Activated CD4-positive, alpha-beta memory T cell treated with anti-CD3 and anti-CD28 coated beads, Interleukin-2, amount 10 ng/mL, durations not matched to agents 7 days and 5 days (primary cell): ENCODE results near the gene CDK5R2. TPM values are rescaled to one million over a fixed set of nuclear protein-coding genes. Genes with fewer than 3 reads are reported as not detected.

Source experiments
- CTCF ChIA-PET: fragments of 350-600 bp; sonication (Branson Sonifier 250); formaldehyde crosslinking; loops from one replicate; lab custom pipeline; 2021; ENCODE audit warnings: antibody characterized with exemption, inconsistent platforms; lab: Charles Lee
- POLR2A ChIA-PET: fragments of 350-600 bp; sonication (Branson Sonifier 250); formaldehyde crosslinking; loops from one replicate; lab custom pipeline; 2021; ENCODE audit warnings: antibody characterized with exemption; lab: Charles Lee
- DNase-seq: peaks from one replicate; pipeline ENCODE4 v3.0.0-alpha.2; 2020
- H3K27ac Mint-ChIP-seq: one replicate; pipeline ENCODE4 v1.8.0; 2021; ENCODE audit warnings: mild to moderate bottlenecking, mixed read lengths
- H3K27me3 Mint-ChIP-seq: one replicate; pipeline ENCODE4 v1.8.0; 2021; ENCODE audit warnings: mixed read lengths
- H3K36me3 Mint-ChIP-seq: one replicate; pipeline ENCODE4 v1.8.0; 2021; ENCODE audit warnings: low read depth, mixed read lengths
- H3K4me1 Mint-ChIP-seq: one replicate; pipeline ENCODE4 v1.8.0; 2021; ENCODE audit warnings: mixed read lengths
- H3K4me3 Mint-ChIP-seq: one replicate; pipeline ENCODE4 v1.8.0; 2021; ENCODE audit warnings: mild to moderate bottlenecking, mixed read lengths
- H3K9me3 Mint-ChIP-seq: one replicate; pipeline ENCODE4 v1.8.0; 2021; ENCODE audit warnings: mixed read lengths
- total RNA-seq, 2 experiments: library from RNA; stranded (reverse); gene quantifications; one replicate each; pipeline ENCODE4 v1.2.3, GENCODE V29; 2021

Gene CDK5R2
- total RNA-seq, 2 experiments from 2014 or later: not detected

DNA sequence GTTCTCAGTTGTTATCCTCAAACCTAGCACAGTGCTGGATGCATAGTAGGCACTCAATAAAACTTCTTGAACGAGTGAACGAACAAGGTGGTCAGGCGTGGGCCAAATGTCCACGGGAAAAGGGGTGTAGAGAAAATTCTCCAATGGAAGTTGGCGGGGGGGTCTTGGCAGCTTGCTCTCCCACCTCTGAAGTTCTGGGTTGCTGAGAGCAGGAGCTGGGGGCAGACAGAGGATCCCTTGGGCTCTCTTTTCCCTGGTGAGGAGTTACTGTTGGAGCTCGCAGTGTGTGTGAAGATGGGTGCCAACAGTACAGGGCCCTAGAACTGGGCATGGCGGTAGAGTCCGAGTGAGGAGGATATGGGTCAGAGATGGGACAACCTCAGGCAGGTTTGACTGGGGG lies 36.1 kb downstream of the CDK5R2 start:
- ChIA-PET CTCF (interaction anchor here (0.9 to 7.4 kb wide), 12 partner anchors 12 to 314 kb away, joined by 3 to 51 read pairs (median 4); partner anchors contain the start of genes CDK5R2, FEV and PTPRN), POLR2A (no interaction called here)
- no peak overlapping the region for H3K4me3 Mint-ChIP-seq
- peaks cover 8% of the 10 kb centered on the region for H3K4me1 Mint-ChIP-seq
- peaks cover 81% of the 10 kb centered on the region for H3K27me3 Mint-ChIP-seq
- H3K9me3 Mint-ChIP-seq: no peaks in the 10 kb centered on the region
- H3K27ac Mint-ChIP-seq: no peak overlapping the region
- no peak for DNase-seq
- H3K36me3 Mint-ChIP-seq: no peaks in the 10 kb centered on the region

DNA sequence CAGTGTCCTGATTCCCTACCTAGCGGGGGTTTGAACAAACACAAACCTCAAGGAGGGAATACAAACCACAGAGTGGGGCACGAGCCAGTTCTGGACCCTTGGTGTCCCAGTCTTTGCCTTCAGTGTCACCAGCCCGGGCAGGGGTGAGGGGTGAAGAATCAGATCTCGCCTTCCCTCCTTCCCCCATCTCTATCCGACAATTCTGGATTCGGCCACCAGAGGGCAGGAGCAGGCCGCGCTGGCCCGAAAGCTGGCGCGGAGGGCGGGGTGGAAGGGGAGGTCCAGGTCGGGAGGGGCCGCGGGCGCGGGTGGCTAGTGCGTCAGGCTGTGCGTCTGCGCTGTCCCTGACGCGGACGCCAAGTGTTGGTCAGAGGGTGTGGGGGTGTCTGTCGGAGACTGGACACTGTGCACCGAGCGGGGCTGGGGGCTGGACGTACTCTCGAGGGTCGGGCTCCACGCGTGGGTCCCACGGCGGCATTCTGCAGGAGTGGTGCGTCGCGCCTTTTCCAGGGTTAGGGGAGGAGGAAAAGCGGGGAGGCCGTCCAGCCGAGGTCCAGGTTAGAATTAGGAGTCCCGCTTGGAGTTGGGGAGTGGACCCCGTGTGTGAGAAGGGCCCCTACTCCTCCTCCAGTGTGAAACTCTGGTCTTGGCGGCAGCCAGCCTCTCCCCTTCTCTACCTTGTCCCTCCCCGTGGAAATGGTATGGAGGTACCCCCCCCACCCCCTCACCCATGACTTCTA lies 36.7 kb downstream of the CDK5R2 start:
- CTCF ChIA-PET: interaction anchor here (0.8 to 7.4 kb wide), 9 partner anchors 12 to 120 kb away, joined by 3 to 51 read pairs (median 5); partner anchors contain the start of genes CFAP65 and FEV
- POLR2A ChIA-PET: no interaction called here
- H3K4me1 Mint-ChIP-seq: peaks cover 8% of the 10 kb centered on the region
- DNase-seq: peak; percentile 74
- H3K36me3 Mint-ChIP-seq: no peaks in the 10 kb centered on the region
- no peak overlapping the region for H3K27ac Mint-ChIP-seq
- H3K27me3 Mint-ChIP-seq: peaks cover 81% of the 10 kb centered on the region
- no peaks in the 10 kb centered on the region for H3K9me3 Mint-ChIP-seq
- no peak overlapping the region for H3K4me3 Mint-ChIP-seq

DNA sequence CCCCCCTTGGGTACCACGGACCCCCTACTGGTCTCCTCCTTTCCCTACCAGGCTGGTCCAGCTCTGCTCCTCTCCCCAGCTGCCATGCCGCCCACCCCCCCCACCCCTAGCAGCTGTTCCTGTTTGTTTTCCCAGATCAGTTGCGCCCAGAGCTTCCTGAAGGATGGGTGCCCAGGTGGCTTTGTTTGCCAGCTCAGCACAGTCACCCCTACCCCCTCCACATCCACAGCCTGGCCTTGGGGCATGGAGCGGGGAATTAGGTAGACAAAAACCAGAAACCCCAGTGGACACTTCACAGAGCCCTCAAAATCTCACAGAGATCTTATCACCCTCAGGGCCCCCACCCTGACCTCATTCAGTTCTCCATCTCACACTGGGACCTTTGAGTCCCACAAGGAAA lies 37.5 kb downstream of the CDK5R2 start:
- peaks cover 78% of the 10 kb centered on the region for H3K27me3 Mint-ChIP-seq
- H3K27ac Mint-ChIP-seq: no peak overlapping the region
- H3K4me3 Mint-ChIP-seq: no peak overlapping the region
- no peaks in the 10 kb centered on the region for H3K36me3 Mint-ChIP-seq
- CTCF ChIA-PET: interaction anchor here (1.0 to 7.4 kb wide), 4 partner anchors 13 to 26 kb away, joined by 3 to 51 read pairs (median 6); partner anchors contain the start of gene FEV
- no peak for DNase-seq
- H3K9me3 Mint-ChIP-seq: no peaks in the 10 kb centered on the region
- peaks cover 5% of the 10 kb centered on the region for H3K4me1 Mint-ChIP-seq
- POLR2A ChIA-PET: no interaction called here

DNA sequence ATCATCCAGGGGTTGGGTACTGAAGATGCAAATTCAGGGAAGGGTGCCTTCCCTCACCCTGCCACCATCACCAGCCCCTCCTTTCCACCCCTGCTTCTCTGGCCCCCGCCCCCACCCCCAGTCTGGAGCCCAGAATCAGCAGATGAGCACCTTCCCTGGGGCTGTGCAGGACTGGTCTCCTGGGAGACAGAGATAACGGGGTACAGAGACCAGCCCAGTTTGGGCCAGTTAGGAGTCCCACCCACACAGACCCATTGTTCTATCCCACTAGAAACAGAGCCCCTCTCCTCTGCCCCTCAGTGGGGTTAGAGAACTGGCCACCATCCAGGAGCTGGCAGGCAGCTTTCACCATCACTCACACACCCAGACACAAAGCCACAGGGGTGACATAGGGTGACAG lies 38.3 kb downstream of the CDK5R2 start:
- H3K27ac Mint-ChIP-seq: no peak overlapping the region
- DNase-seq: no peak
- peaks cover 7% of the 10 kb centered on the region for H3K4me1 Mint-ChIP-seq
- CTCF ChIA-PET: interaction anchor here (0.6 to 7.4 kb wide), 2 partner anchors 13 to 17 kb away, joined by 3 to 51 read pairs; no protein-coding TSS in a partner anchor
- POLR2A ChIA-PET: no interaction called here
- no peak overlapping the region for H3K4me3 Mint-ChIP-seq
- no peaks in the 10 kb centered on the region for H3K36me3 Mint-ChIP-seq
- no peaks in the 10 kb centered on the region for H3K9me3 Mint-ChIP-seq
- H3K27me3 Mint-ChIP-seq: peaks cover 75% of the 10 kb centered on the region

DNA sequence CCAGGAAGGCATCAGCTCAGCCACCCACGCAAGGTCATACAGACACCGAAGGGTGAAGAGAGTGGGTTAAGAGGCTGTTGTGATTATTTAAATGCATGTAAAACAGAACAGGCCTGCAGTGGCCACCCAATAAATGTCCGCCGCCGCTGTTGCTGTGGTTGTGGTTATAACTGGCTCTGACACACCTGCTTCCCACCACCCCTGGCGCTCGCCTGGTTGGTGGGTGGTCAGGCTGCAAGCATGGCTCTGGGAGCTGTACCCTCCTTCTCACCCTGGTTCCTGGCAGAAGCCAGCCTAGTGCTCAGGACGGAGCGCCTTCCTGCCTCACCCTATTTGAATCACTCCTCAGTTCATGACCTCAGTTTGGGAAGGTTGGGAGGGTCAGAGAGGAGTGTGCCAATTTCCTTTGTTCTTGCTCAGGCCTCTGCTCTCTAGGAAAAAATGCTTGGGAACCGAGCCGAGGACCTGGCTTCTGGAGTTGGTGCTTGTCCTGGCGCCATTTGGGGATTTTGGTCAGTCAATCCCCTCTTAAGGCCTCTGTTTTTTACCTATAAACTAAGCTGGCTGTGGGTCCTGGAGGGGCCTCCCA lies 39.0 kb downstream of the CDK5R2 start:
- Mint-ChIP-seq H3K27ac (no peak overlapping the region), H3K36me3 (no peaks in the 10 kb centered on the region), H3K27me3 (peaks cover 79% of the 10 kb centered on the region), H3K4me1 (peaks cover 12% of the 10 kb centered on the region), H3K4me3 (no peak overlapping the region), H3K9me3 (no peaks in the 10 kb centered on the region)
- ChIA-PET CTCF (interaction anchor here (7.4 kb wide), 1 partner anchor 17 kb away, joined by 51 read pairs; no protein-coding TSS in a partner anchor), POLR2A (no interaction called here)
- DNase-seq: no peak

DNA sequence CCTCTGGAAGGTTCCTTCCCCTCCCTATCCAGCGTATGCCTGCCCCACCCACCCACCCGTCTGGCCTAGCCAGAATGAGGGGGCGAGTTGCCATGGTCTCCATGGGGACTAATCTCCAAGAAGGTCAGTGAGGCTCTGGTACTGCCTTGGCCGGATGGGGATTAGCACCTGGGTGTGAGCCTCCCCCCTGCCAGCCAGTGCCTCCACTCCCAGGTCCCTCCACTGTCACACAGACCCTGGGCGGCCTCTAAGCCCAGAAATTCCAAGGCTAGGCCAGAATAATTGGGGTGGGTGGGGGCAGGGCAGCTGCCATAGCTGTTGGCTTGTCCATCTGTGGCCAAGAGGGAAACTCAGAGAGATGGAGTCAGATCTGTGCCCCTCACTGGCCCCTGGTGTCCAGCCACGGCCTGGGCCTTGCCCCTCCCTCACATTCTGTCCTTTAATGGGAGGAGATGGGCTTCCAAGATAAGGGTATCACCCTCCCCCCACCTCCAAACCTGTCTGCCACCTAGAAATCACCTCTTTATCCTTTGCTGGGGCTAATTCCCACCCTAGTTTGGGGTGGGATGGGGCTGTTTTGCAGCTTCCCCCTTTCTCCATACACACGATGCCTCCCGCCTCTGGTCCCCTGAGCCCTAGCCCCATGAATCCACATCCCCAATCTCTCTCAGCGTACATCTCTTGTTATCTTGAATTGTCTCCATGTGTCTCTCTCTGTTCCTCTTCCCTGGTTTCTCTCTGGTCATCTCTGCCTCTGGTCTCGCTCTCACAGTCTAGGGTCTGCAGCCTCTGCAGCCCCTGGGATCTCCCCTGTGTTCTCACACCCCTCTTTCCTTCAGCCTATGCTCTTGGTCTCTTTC lies 39.8 kb downstream of the CDK5R2 start:
- Mint-ChIP-seq H3K27ac (no peak overlapping the region), H3K27me3 (peaks cover 80% of the 10 kb centered on the region), H3K36me3 (no peaks in the 10 kb centered on the region), H3K9me3 (no peaks in the 10 kb centered on the region), H3K4me1 (peaks cover 7% of the 10 kb centered on the region), H3K4me3 (no peak overlapping the region)
- DNase-seq: no peak
- POLR2A ChIA-PET: no interaction called here
- CTCF ChIA-PET: interaction anchor here (7.4 kb wide), 1 partner anchor 18 kb away, joined by 51 read pairs; no protein-coding TSS in a partner anchor

DNA sequence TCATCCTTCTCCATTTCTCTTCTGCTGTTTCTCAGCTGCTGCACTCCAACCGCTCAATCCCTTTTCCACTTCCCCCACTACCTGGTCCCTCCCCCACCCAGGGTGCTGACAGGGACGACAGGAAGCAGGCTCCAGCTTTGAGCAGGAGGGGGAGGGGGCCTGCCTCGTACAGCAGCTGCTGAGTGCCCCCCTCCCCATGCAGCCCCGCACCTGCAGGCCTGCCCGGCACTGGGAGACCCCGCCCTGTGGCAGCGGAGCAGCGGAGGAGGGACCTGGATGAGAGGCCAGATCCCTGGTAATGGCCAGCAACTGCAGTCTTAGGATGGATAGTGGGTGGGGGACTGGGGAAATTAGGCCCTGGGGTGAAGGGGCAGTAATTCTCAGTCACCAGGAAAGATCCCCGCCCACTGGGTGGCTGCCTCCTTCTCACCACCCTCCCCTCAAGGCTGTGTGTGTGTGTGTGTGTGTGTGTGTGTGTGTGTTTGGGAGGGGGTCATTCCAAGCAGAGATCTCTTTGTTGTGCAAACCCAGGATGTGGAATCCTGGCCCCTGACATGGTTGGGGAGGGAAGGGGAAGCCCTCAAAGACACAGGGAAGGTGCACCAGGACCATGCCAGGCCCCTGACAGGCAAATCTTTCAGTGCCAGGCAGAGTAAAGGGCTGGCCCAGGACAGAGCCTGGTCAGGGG lies 40.6 kb downstream of the CDK5R2 start:
- ChIA-PET CTCF (no interaction called here), POLR2A (no interaction called here)
- no peak overlapping the region for H3K4me3 Mint-ChIP-seq
- H3K27me3 Mint-ChIP-seq: peaks cover 78% of the 10 kb centered on the region
- H3K9me3 Mint-ChIP-seq: no peaks in the 10 kb centered on the region
- DNase-seq: no peak
- H3K4me1 Mint-ChIP-seq: peaks cover 7% of the 10 kb centered on the region
- H3K36me3 Mint-ChIP-seq: no peaks in the 10 kb centered on the region
- H3K27ac Mint-ChIP-seq: no peak overlapping the region

DNA sequence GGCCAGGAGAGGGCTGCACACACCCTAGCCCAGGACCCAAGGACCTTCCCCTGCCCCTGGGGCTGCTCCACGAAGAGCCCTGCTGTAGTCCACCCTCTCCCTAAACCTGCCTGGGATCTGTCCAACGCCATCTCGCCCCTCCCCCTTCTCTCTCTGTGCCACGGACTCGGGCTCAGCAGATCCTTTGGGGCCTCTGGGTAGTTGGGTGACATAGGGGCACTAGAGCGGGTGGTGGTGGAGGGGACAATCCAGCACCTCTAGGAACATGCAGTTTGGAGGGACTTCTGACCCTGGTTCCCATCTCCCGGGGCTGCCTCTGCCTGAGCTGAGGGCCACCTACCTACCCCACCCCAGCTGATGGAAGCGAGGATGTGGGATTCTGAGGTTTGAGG lies 41.1 kb downstream of the CDK5R2 start:
- H3K36me3 Mint-ChIP-seq: no peaks in the 10 kb centered on the region
- no peak overlapping the region for H3K4me3 Mint-ChIP-seq
- no peaks in the 10 kb centered on the region for H3K9me3 Mint-ChIP-seq
- no peak for DNase-seq
- ChIA-PET CTCF (no interaction called here), POLR2A (no interaction called here)
- no peak overlapping the region for H3K27ac Mint-ChIP-seq
- H3K27me3 Mint-ChIP-seq: peaks cover 78% of the 10 kb centered on the region
- peaks cover 7% of the 10 kb centered on the region for H3K4me1 Mint-ChIP-seq

DNA sequence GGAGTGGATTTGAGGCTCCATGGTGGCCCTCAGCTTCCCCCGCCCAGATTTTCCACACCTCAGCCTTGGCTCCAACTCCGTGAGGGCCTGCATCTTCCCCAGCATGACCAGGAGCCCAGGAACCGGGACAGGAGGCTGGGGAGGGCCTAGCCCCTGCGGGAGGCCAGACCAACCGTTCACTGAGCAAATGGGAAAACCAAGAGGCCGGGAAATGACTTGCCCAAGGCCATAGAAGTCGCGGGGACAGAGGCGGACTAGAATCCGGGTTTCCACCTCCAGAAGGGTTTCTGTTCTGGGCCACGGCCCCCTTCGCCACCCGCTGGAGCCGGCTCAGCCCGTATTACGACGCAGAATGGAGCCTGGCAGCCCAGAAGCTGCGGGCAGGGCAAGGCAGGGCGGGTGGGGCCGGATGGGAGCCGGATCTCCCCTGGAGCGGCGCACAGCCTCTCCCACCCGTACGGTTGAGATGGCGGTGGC lies 41.7 kb downstream of the CDK5R2 start:
- H3K27ac Mint-ChIP-seq: no peak overlapping the region
- no peak for DNase-seq
- H3K27me3 Mint-ChIP-seq: peaks cover 76% of the 10 kb centered on the region
- ChIA-PET CTCF (interaction anchor here (1.2 kb wide), 1 partner anchor 294 kb away, joined by 5 read pairs; no protein-coding TSS in a partner anchor), POLR2A (interaction anchor here (1.1 to 1.2 kb wide), 2 partner anchors 20 to 21 kb away, joined by 3 to 4 read pairs; no protein-coding TSS in a partner anchor)
- peaks cover 7% of the 10 kb centered on the region for H3K4me1 Mint-ChIP-seq
- H3K36me3 Mint-ChIP-seq: no peaks in the 10 kb centered on the region
- no peaks in the 10 kb centered on the region for H3K9me3 Mint-ChIP-seq
- H3K4me3 Mint-ChIP-seq: no peak overlapping the region

DNA sequence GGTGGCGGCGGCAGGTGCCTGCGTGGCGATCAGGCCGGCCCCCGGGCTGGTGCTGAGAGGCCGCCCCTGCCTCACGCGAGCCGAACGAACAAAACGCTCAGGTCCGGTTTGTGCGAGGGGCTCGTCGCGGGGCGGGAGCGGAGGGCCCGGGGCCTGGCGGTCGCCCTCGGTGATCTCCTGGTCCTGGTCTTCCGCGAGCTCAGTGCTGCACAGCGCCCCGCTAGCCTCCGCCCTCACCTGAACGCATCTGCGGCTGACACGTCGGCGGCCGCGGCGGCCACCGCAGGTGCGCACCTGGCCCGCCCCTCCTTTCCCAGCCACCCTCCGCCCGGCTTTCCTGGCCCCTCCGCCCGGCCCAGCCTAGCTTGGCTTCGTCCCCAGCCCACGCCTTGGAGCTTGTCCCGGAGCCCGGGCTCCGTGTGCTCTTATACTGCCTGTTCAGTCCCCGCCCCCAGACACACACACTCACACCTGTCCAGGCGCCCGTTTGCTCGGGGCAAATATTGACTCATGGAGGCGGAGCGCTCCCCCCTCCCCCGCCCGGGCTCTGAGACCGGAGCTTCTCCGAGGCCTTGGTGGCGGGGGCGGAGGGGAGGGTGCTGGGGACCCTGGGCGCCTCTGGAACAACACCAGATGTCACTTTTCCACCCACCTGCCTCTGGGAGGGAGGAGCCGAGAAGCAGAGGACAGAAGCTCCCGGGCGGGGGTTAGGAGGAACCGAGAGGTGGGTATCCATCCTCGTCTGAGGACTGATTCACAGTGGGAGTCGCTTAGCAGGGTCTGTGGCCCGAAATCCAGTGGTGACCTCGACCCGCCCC lies 42.3 kb downstream of the CDK5R2 start:
- H3K4me3 Mint-ChIP-seq: no peak overlapping the region
- peaks cover 74% of the 10 kb centered on the region for H3K27me3 Mint-ChIP-seq
- no peak overlapping the region for H3K27ac Mint-ChIP-seq
- ChIA-PET POLR2A (interaction anchor here (1.1 to 1.2 kb wide), 2 partner anchors 21 to 22 kb away, joined by 3 to 4 read pairs; no protein-coding TSS in a partner anchor), CTCF (interaction anchor here (1.2 to 1.5 kb wide), 3 partner anchors 21 to 293 kb away, joined by 4 to 5 read pairs (median 4); no protein-coding TSS in a partner anchor)
- H3K36me3 Mint-ChIP-seq: no peaks in the 10 kb centered on the region
- H3K4me1 Mint-ChIP-seq: peaks cover 7% of the 10 kb centered on the region
- no peaks in the 10 kb centered on the region for H3K9me3 Mint-ChIP-seq
- DNase-seq: no peak
